Measurements from ENCODE around the gene IL17F. TPM values are rescaled to one million over a fixed set of nuclear protein-coding genes. Genes with fewer than 3 reads are reported as not detected.

The IL17F gene
- total and polyA plus RNA-seq, 2 donors, result 0.24 to 0.96 TPM

GRCh38 chr6:52254731-52255378 lies 10.6 kb upstream of the IL17F start:
- H3K27ac ChIP-seq (ENCODE audit: low read depth in 1 of 2, low read length in 1 of 2), result no peak overlapping the region
- H3K4me3 ChIP-seq (ENCODE audit: low read length in 2 of 2), result no peak overlapping the region
- H3K9me3 ChIP-seq (ENCODE audit: control insufficient read depth in 2 of 2, insufficient read depth in 1 of 2, low read length in 1 of 2), result no peaks in the 10 kb centered on the region
- H3K36me3 ChIP-seq (ENCODE audit: control insufficient read depth in 2 of 2, insufficient read depth in 2 of 2, low read length in 1 of 2), result no peaks in the 10 kb centered on the region
- WGBS, result 98% methylated on average over 8 of the region's 8 CpGs
- H3K27me3 ChIP-seq (ENCODE audit: control insufficient read depth in 2 of 2, insufficient read depth in 1 of 2, low read length in 1 of 2), result no peaks in the 10 kb centered on the region
- no peak for DNase-seq (ENCODE audit: low read depth in 6 of 9, low spot score in 9 of 9)
- no peaks in the 10 kb centered on the region for H3K4me1 ChIP-seq (ENCODE audit: control insufficient read depth in 2 of 2, insufficient read depth in 2 of 2, low read length in 2 of 2)

- H3K4me3 ChIP-seq (ENCODE audit: low read length in 2 of 2), result no peak overlapping the region
- H3K9me3 ChIP-seq (ENCODE audit: control insufficient read depth in 2 of 2, insufficient read depth in 1 of 2, low read length in 1 of 2), result no peaks in the 10 kb centered on the region
- H3K27ac ChIP-seq (ENCODE audit: low read depth in 1 of 2, low read length in 1 of 2), result no peak overlapping the region
- no peaks in the 10 kb centered on the region for H3K4me1 ChIP-seq (ENCODE audit: control insufficient read depth in 2 of 2, insufficient read depth in 2 of 2, low read length in 2 of 2)
- no peaks in the 10 kb centered on the region for H3K27me3 ChIP-seq (ENCODE audit: control insufficient read depth in 2 of 2, insufficient read depth in 1 of 2, low read length in 1 of 2)
- WGBS, result 39% methylated on average over 9 of the region's 9 CpGs
- DNase-seq (ENCODE audit: low read depth in 6 of 9, low spot score in 9 of 9), result no peak
- no peaks in the 10 kb centered on the region for H3K36me3 ChIP-seq (ENCODE audit: control insufficient read depth in 2 of 2, insufficient read depth in 2 of 2, low read length in 1 of 2)
These were observed 9.2 kb upstream of the IL17F start for GRCh38 chr6:52253494-52253893.

GRCh38 chr6:52251113-52251512 lies 6.8 kb upstream of the IL17F start:
- Histone ChIP-seq H3K4me1 (ENCODE audit: control insufficient read depth in 2 of 2, insufficient read depth in 2 of 2, low read length in 2 of 2) (no peaks in the 10 kb centered on the region), H3K36me3 (ENCODE audit: control insufficient read depth in 2 of 2, insufficient read depth in 2 of 2, low read length in 1 of 2) (no peaks in the 10 kb centered on the region), H3K4me3 (ENCODE audit: low read length in 2 of 2) (no peak overlapping the region), H3K27me3 (ENCODE audit: control insufficient read depth in 2 of 2, insufficient read depth in 1 of 2, low read length in 1 of 2) (no peaks in the 10 kb centered on the region), H3K9me3 (ENCODE audit: control insufficient read depth in 2 of 2, insufficient read depth in 1 of 2, low read length in 1 of 2) (no peaks in the 10 kb centered on the region), H3K27ac (ENCODE audit: low read depth in 1 of 2, low read length in 1 of 2) (no peak overlapping the region)
- no peak for DNase-seq (ENCODE audit: low read depth in 6 of 9, low spot score in 9 of 9)

- WGBS, result 78% methylated on average over 2 of the region's 2 CpGs
- Histone ChIP-seq H3K36me3 (ENCODE audit: control insufficient read depth in 2 of 2, insufficient read depth in 2 of 2, low read length in 1 of 2) (no peaks in the 10 kb centered on the region), H3K9me3 (ENCODE audit: control insufficient read depth in 2 of 2, insufficient read depth in 1 of 2, low read length in 1 of 2) (no peaks in the 10 kb centered on the region), H3K27me3 (ENCODE audit: control insufficient read depth in 2 of 2, insufficient read depth in 1 of 2, low read length in 1 of 2) (no peaks in the 10 kb centered on the region), H3K27ac (ENCODE audit: low read depth in 1 of 2, low read length in 1 of 2) (no peak overlapping the region), H3K4me3 (ENCODE audit: low read length in 2 of 2) (no peak overlapping the region), H3K4me1 (ENCODE audit: control insufficient read depth in 2 of 2, insufficient read depth in 2 of 2, low read length in 2 of 2) (no peaks in the 10 kb centered on the region)
- no peak for DNase-seq (ENCODE audit: low read depth in 6 of 9, low spot score in 9 of 9)
These were observed 4.8 kb upstream of the IL17F start for GRCh38 chr6:52249078-52249477.

GRCh38 chr6:52245425-52245824 lies 1.1 kb upstream of the IL17F start:
- 95% methylated on average over 1 of the region's 1 CpG for WGBS
- Histone ChIP-seq H3K4me1 (ENCODE audit: control insufficient read depth in 2 of 2, insufficient read depth in 2 of 2, low read length in 2 of 2) (peaks cover 4% of the 10 kb centered on the region in 2 donors), H3K36me3 (ENCODE audit: control insufficient read depth in 2 of 2, insufficient read depth in 2 of 2, low read length in 1 of 2) (no peaks in the 10 kb centered on the region), H3K27me3 (ENCODE audit: control insufficient read depth in 2 of 2, insufficient read depth in 1 of 2, low read length in 1 of 2) (no peaks in the 10 kb centered on the region), H3K9me3 (ENCODE audit: control insufficient read depth in 2 of 2, insufficient read depth in 1 of 2, low read length in 1 of 2) (no peaks in the 10 kb centered on the region), H3K4me3 (ENCODE audit: low read length in 2 of 2) (no peak overlapping the region), H3K27ac (ENCODE audit: low read depth in 1 of 2, low read length in 1 of 2) (no peak overlapping the region)
- DNase-seq (ENCODE audit: low read depth in 6 of 9, low spot score in 9 of 9), result no peak

GRCh38 chr6:52243282-52243893 lies 912 bp downstream of the IL17F start:
- WGBS, result 97% methylated on average over 4 of the region's 4 CpGs
- peaks cover 4% of the 10 kb centered on the region in 2 donors for H3K4me1 ChIP-seq (ENCODE audit: control insufficient read depth in 2 of 2, insufficient read depth in 2 of 2, low read length in 2 of 2)
- DNase-seq (ENCODE audit: low read depth in 6 of 9, low spot score in 9 of 9), result no peak
- no peak overlapping the region for H3K4me3 ChIP-seq (ENCODE audit: low read length in 2 of 2)
- H3K27me3 ChIP-seq (ENCODE audit: control insufficient read depth in 2 of 2, insufficient read depth in 1 of 2, low read length in 1 of 2), result no peaks in the 10 kb centered on the region
- H3K9me3 ChIP-seq (ENCODE audit: control insufficient read depth in 2 of 2, insufficient read depth in 1 of 2, low read length in 1 of 2), result no peaks in the 10 kb centered on the region
- no peak overlapping the region for H3K27ac ChIP-seq (ENCODE audit: low read depth in 1 of 2, low read length in 1 of 2)
- no peaks in the 10 kb centered on the region for H3K36me3 ChIP-seq (ENCODE audit: control insufficient read depth in 2 of 2, insufficient read depth in 2 of 2, low read length in 1 of 2)

GRCh38 chr6:52241819-52242218 lies 2.5 kb downstream of the IL17F start:
- WGBS, result 50% methylated on average over 2 of the region's 2 CpGs
- Histone ChIP-seq H3K9me3 (ENCODE audit: control insufficient read depth in 2 of 2, insufficient read depth in 1 of 2, low read length in 1 of 2) (no peaks in the 10 kb centered on the region), H3K4me1 (ENCODE audit: control insufficient read depth in 2 of 2, insufficient read depth in 2 of 2, low read length in 2 of 2) (peaks cover 4% of the 10 kb centered on the region in 2 donors), H3K27ac (ENCODE audit: low read depth in 1 of 2, low read length in 1 of 2) (no peak overlapping the region), H3K27me3 (ENCODE audit: control insufficient read depth in 2 of 2, insufficient read depth in 1 of 2, low read length in 1 of 2) (no peaks in the 10 kb centered on the region), H3K4me3 (ENCODE audit: low read length in 2 of 2) (no peak overlapping the region), H3K36me3 (ENCODE audit: control insufficient read depth in 2 of 2, insufficient read depth in 2 of 2, low read length in 1 of 2) (no peaks in the 10 kb centered on the region)
- DNase-seq (ENCODE audit: low read depth in 6 of 9, low spot score in 9 of 9), result peak in 2 of 9 donors; percentile 15 to 44

- no peak overlapping the region for H3K27ac ChIP-seq (ENCODE audit: low read depth in 1 of 2, low read length in 1 of 2)
- no peaks in the 10 kb centered on the region for H3K4me1 ChIP-seq (ENCODE audit: control insufficient read depth in 2 of 2, insufficient read depth in 2 of 2, low read length in 2 of 2)
- no peak overlapping the region for H3K4me3 ChIP-seq (ENCODE audit: low read length in 2 of 2)
- DNase-seq (ENCODE audit: low read depth in 6 of 9, low spot score in 9 of 9), result peak in 1 of 9 donors; percentile 21
- no peaks in the 10 kb centered on the region for H3K27me3 ChIP-seq (ENCODE audit: control insufficient read depth in 2 of 2, insufficient read depth in 1 of 2, low read length in 1 of 2)
- H3K9me3 ChIP-seq (ENCODE audit: control insufficient read depth in 2 of 2, insufficient read depth in 1 of 2, low read length in 1 of 2), result no peaks in the 10 kb centered on the region
- no peaks in the 10 kb centered on the region for H3K36me3 ChIP-seq (ENCODE audit: control insufficient read depth in 2 of 2, insufficient read depth in 2 of 2, low read length in 1 of 2)
- 71% methylated on average over 15 of the region's 15 CpGs for WGBS
These were observed 10.1 kb downstream of the IL17F start for GRCh38 chr6:52233975-52234823.

GRCh38 chr6:52233005-52233404 lies 11.3 kb downstream of the IL17F start:
- 80% methylated on average over 4 of the region's 4 CpGs for WGBS
- Histone ChIP-seq H3K27me3 (ENCODE audit: control insufficient read depth in 2 of 2, insufficient read depth in 1 of 2, low read length in 1 of 2) (no peaks in the 10 kb centered on the region), H3K4me1 (ENCODE audit: control insufficient read depth in 2 of 2, insufficient read depth in 2 of 2, low read length in 2 of 2) (no peaks in the 10 kb centered on the region), H3K27ac (ENCODE audit: low read depth in 1 of 2, low read length in 1 of 2) (no peak overlapping the region), H3K36me3 (ENCODE audit: control insufficient read depth in 2 of 2, insufficient read depth in 2 of 2, low read length in 1 of 2) (no peaks in the 10 kb centered on the region), H3K4me3 (ENCODE audit: low read length in 2 of 2) (no peak overlapping the region), H3K9me3 (ENCODE audit: control insufficient read depth in 2 of 2, insufficient read depth in 1 of 2, low read length in 1 of 2) (no peaks in the 10 kb centered on the region)
- no peak for DNase-seq (ENCODE audit: low read depth in 6 of 9, low spot score in 9 of 9)
